IMR-90 (cell line): Measurements from ENCODE around the gene GMEB2. TPM values are rescaled to one million over a fixed set of nuclear protein-coding genes. Genes with fewer than 3 reads are reported as not detected.

Experiments used
- ATAC-seq: fragments of 200-7000 bp; cut with Tn5 transposase; 2 replicates; pipeline ENCODE4 v1.9.1; 2020; ENCODE audit warnings: low read depth, mild to moderate bottlenecking, moderate library complexity
- BruUV-seq: library from RNA; stranded (reverse); fragments of 400-500 nt; replicated peaks from 2 replicates; lab custom pipeline; 2021; lab: Mats Ljungman, UMichigan
- CTCF ChIA-PET: fragments of 300-600 bp; formaldehyde crosslinking; extraction: SDS; loops from one replicate; lab custom pipeline; 2021; ENCODE audit warnings: antibody characterized with exemption; lab: Yijun Ruan, JAX
- POLR2A ChIA-PET: fragments of 300-600 bp; sonication (Branson Sonifier 250); formaldehyde crosslinking; loops from one replicate; lab custom pipeline; 2022; ENCODE audit warnings: antibody characterized with exemption; ENCODE audit not compliant: unreplicated experiment; lab: Charles Lee
- DNase-seq: peaks from one replicate; pipeline ENCODE4 v3.0.0; 2013
- H2AFZ ChIP-seq: replicated peaks from 2 replicates; pipeline ENCODE3; 2013; ENCODE audit warnings: low read length, mild to moderate bottlenecking; ENCODE audit not compliant: poor library complexity
- H2AK5ac ChIP-seq: 2 replicates; pipeline ENCODE4 v1.6.1; 2013; ENCODE audit warnings: low read depth, low read length, inconsistent platforms
- H2AK9ac ChIP-seq: replicated peaks from 2 replicates; pipeline ENCODE3; 2013; ENCODE audit warnings: mild to moderate bottlenecking, low read depth, low read length, moderate library complexity; ENCODE audit not compliant: poor library complexity
- H2BK120ac ChIP-seq: 2 replicates; pipeline ENCODE4 v1.6.1; 2013; ENCODE audit warnings: low read depth, low read length, inconsistent platforms
- H2BK15ac ChIP-seq: 3 replicates; pipeline ENCODE4 v1.6.1; 2013; ENCODE audit warnings: low read depth, low read length, inconsistent platforms
- H2BK20ac ChIP-seq: 2 replicates; pipeline ENCODE4 v1.6.1; 2013; ENCODE audit warnings: low read depth, mild to moderate bottlenecking, inconsistent platforms, low read length, moderate library complexity
- H2BK5ac ChIP-seq: 2 replicates; pipeline ENCODE4 v1.6.1; 2013; ENCODE audit warnings: mild to moderate bottlenecking, low read depth, low read length, inconsistent platforms; ENCODE audit not compliant: poor library complexity, severe bottlenecking
- H3K14ac ChIP-seq: replicated peaks from 2 replicates; pipeline ENCODE4 v1.6.1; 2013; ENCODE audit warnings: low read depth, low read length, inconsistent platforms
- H3K18ac ChIP-seq: 2 replicates; pipeline ENCODE4 v1.6.1; 2013; ENCODE audit warnings: low read depth, low read length, control low read depth
- H3K23ac ChIP-seq: 2 replicates; pipeline ENCODE4 v1.6.1; 2013; ENCODE audit warnings: low read depth, low read length, inconsistent platforms
- H3K27ac ChIP-seq: 2 replicates; pipeline ENCODE4 v1.5.1; 2013; ENCODE audit warnings: mild to moderate bottlenecking, control low read depth, low read length; ENCODE audit not compliant: insufficient read depth
- H3K27me3 ChIP-seq: 2 replicates; pipeline ENCODE4 v1.6.1; 2013; ENCODE audit warnings: low read length; ENCODE audit not compliant: control insufficient read depth, insufficient read depth
- H3K36me3 ChIP-seq: 2 replicates; pipeline ENCODE4 v1.6.1; 2013; ENCODE audit warnings: low read length, mixed read lengths; ENCODE audit not compliant: control insufficient read depth, insufficient read depth
- H3K4ac ChIP-seq: 2 replicates; pipeline ENCODE4 v1.6.1; 2013; ENCODE audit warnings: low read depth, low read length, inconsistent platforms
- H3K4me1 ChIP-seq: 2 replicates; pipeline ENCODE4 v1.6.1; 2013; ENCODE audit warnings: low read length, mixed read lengths; ENCODE audit not compliant: control insufficient read depth, insufficient read depth
- H3K4me2 ChIP-seq: 2 replicates; pipeline ENCODE4 v1.6.1; 2013; ENCODE audit warnings: low read depth, mild to moderate bottlenecking, control low read depth, low read length, moderate library complexity
- H3K4me3 ChIP-seq: 2 replicates; pipeline ENCODE4 v1.5.1; 2013; ENCODE audit warnings: low read depth, mild to moderate bottlenecking, control low read depth, low read length, moderate library complexity; ENCODE audit not compliant: insufficient read depth
- H3K56ac ChIP-seq: 2 replicates; pipeline ENCODE4 v1.6.1; 2013; ENCODE audit warnings: low read length, inconsistent platforms; ENCODE audit not compliant: insufficient read depth; ENCODE audit errors: extremely low read depth
- H3K79me1 ChIP-seq, 2 experiments: 2 replicates each; pipeline ENCODE4 v1.6.1; 2013; ENCODE audit warnings: low read length in 2 of 2, inconsistent platforms in 1 of 2, low read depth in 1 of 2
- H3K9ac ChIP-seq: 2 replicates; pipeline ENCODE4 v1.6.1; 2013; ENCODE audit warnings: low read depth, low read length, control low read depth
- H3K9me1 ChIP-seq: 2 replicates; pipeline ENCODE4 v1.6.1; 2013; ENCODE audit warnings: low read length, inconsistent platforms; ENCODE audit not compliant: insufficient read depth
- H3K9me3 ChIP-seq: 2 replicates; pipeline ENCODE4 v1.6.1; 2013; ENCODE audit warnings: low read length; ENCODE audit not compliant: control insufficient read depth, insufficient read depth
- H4K20me1 ChIP-seq: 2 replicates; pipeline ENCODE4 v1.6.1; 2013; ENCODE audit warnings: low read length, inconsistent platforms; ENCODE audit not compliant: insufficient read depth
- H4K5ac ChIP-seq: 2 replicates; pipeline ENCODE4 v1.6.1; 2013; ENCODE audit warnings: mild to moderate bottlenecking, low read depth, low read length, control low read depth
- H4K8ac ChIP-seq, 2 experiments: 2 replicates each; pipeline ENCODE4 v1.6.1; 2013; ENCODE audit warnings: low read depth in 2 of 2, low read length in 2 of 2, control low read depth in 1 of 2, inconsistent platforms in 1 of 2
- H4K91ac ChIP-seq: 2 replicates; pipeline ENCODE4 v1.6.1; 2013; ENCODE audit warnings: low read depth, low read length, inconsistent platforms; ENCODE audit not compliant: insufficient read depth
- BHLHE40 ChIP-seq: fragments of 150-350 bp; IDR thresholded peaks from 2 replicates; pipeline ENCODE4 v1.6.1; 2016; ENCODE audit warnings: mild to moderate bottlenecking, low read depth, low read length
- CHD1 ChIP-seq: IDR thresholded peaks from 2 replicates; pipeline ENCODE4 v1.6.1; 2012; ENCODE audit warnings: low read depth, low read length, improper control_type of control experiment
- FOS ChIP-seq: fragments of 150-350 bp; IDR thresholded peaks from 2 replicates; pipeline ENCODE4 v1.6.1; 2016; ENCODE audit warnings: low read depth, low read length
- MXI1 ChIP-seq: IDR thresholded peaks from 2 replicates; pipeline ENCODE4 v1.6.1; 2012; ENCODE audit warnings: low read depth, mild to moderate bottlenecking, low read length, moderate library complexity, borderline replicate concordance
- NFE2L2 ChIP-seq: fragments of 150-350 bp; IDR thresholded peaks from 2 replicates; pipeline ENCODE4 v1.6.1; 2016; ENCODE audit warnings: low read depth, mild to moderate bottlenecking, low read length
- RFX5 ChIP-seq: IDR thresholded peaks from 2 replicates; pipeline ENCODE4 v1.8.0; 2012; ENCODE audit warnings: low read depth, mild to moderate bottlenecking, low read length, moderate library complexity
- WGBS, 2 experiments: methylation state at CpG; one replicate each; pipeline versions ENCODE4 v1.1.5 to v1.1.7; 2013; ENCODE audit warnings: missing lambda C conversion rate in 2 of 2; ENCODE audit not compliant: insufficient read length in 1 of 2; ENCODE audit errors: extremely low coverage in 2 of 2; 5-methylcytosine and 5-hydroxymethylcytosine counted together
- dilution Hi-C: fragments of 300-500 bp; cut with HindIII; formaldehyde crosslinking; loops from one replicate; pipeline ENCODE4 v1.14.3; 2018; ENCODE audit warnings: low sequenced_read_pairs; ENCODE audit not compliant: unreplicated experiment
- in situ Hi-C: fragments of 300-500 bp; cut with MboI; formaldehyde crosslinking; loops from 3 replicates; pipeline ENCODE4 v1.14.3; 2019; ENCODE audit warnings: low sequenced_read_pairs, inconsistent platforms, mixed read lengths
- intact Hi-C: fragments of 100-400 bp; cut with micrococcal nuclease; formaldehyde crosslinking; loops from 2 replicates; pipeline ENCODE4 v1.10.0; 2022
- polyA plus RNA-seq, 3 experiments: library from polyadenylated mRNA; depleted of rRNA; stranded (reverse); fragments of >200 nt; gene quantifications; 2 replicates each; pipeline ENCODE4 v1.2.3, GENCODE V29; 2012; ENCODE audit warnings: low replicate concordance in 1 of 3
- total RNA-seq: library from RNA; depleted of rRNA; stranded (reverse); fragments of >200 nt; gene quantifications from 2 replicates; pipeline ENCODE4 v1.2.3, GENCODE V29; 2012

Gene GMEB2
- total and polyA plus RNA-seq, 2 of the 4 experiments (the other 2 are of a cell fraction): 5.0 to 10.0 TPM

- no peak for TF ChIP-seq RFX5
- TF ChIP-seq NFE2L2: no peak
- no peak for TF ChIP-seq MXI1
- TF ChIP-seq FOS: no peak
Measured at GRCh38 chr20:63589261-63590217, 37.4 kb downstream of the GMEB2 start (continued).

DNA sequence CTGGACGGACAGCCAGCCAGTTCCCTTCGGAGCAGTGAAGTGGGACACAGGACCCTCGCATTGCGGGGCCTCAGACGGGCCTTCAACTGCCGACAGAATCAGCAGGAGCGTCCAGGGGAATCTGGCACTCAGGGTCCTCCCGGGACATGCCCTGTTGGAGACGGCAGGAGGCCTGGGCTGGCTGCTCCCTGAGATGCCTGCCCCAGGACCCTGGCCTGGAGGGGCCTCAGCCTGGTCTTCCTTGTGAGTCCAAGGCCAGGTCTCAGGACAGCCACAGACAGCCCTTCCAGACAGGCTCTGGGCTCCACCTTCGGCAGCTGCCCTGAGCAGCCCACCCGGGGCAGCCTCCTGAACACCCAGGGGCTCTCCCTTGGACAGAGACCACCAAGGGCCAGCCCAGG is 38.3 kb downstream of the GMEB2 start:
- WGBS, 2 experiments: 88% methylated on average over 6 of the region's 11 CpGs; no CpG with 5 or more reads in 1 of the 2 experiments
- Histone ChIP-seq H3K79me1 (peaks cover 0 to 4% of the 10 kb centered on the region in 2 experiments; a peak in 2 of 4 replicates), H4K91ac (no peak overlapping the region), H3K9me3 (no peaks in the 10 kb centered on the region), H3K27ac (no peak overlapping the region), H3K4me3 (no peak overlapping the region), H2AFZ (no peak overlapping the region), H3K4me2 (no peak overlapping the region), H3K27me3 (no peaks in the 10 kb centered on the region), H3K4me1 (no peaks in the 10 kb centered on the region), H3K36me3 (peaks cover 39% of the 10 kb centered on the region), H2AK9ac (peak overlapping the region; percentile 55), H3K9ac (no peak overlapping the region), H3K18ac (no peak overlapping the region), H4K20me1 (no peaks in the 10 kb centered on the region; the same call in none of the 2 replicates), H2BK15ac (no peak overlapping the region), H3K23ac (no peak overlapping the region), H3K9me1 (peaks cover 2% of the 10 kb centered on the region; the same call in 1 of the 2 replicates), H2AK5ac (no peak overlapping the region), H2BK5ac (no peak overlapping the region), H2BK120ac (no peak overlapping the region), H4K8ac (no peak overlapping the region), H3K56ac (no peak overlapping the region), H3K14ac (no peak overlapping the region), H2BK20ac (no peak overlapping the region), H3K4ac (no peak overlapping the region), H4K5ac (no peak overlapping the region)
- ChIA-PET CTCF (no interaction called here), POLR2A (no interaction called here)
- in situ Hi-C loops: no loop called here
- no TSS peak for BruUV-seq
- intact Hi-C loops: no loop called here
- dilution Hi-C loops: no loop called here
- DNase-seq (no peak), ATAC-seq (no peak)
- no peak for TF ChIP-seq CHD1
- no peak for TF ChIP-seq BHLHE40
